GM21447 (cell line): ENCODE results near the gene KRTAP1-1.
"Not testable (repeated sequence)": the region's sequence is repeated elsewhere in the genome, so short reads cannot be mapped to it uniquely, and the experiment has no call there.

Experiments used
- ATAC-seq: cut with Tn5 transposase; IDR thresholded peaks from one replicate; pipeline ENCODE4 v1.9.1; 2021; ENCODE audit not compliant: unreplicated experiment

KRTAP1-1 gene, protein sequence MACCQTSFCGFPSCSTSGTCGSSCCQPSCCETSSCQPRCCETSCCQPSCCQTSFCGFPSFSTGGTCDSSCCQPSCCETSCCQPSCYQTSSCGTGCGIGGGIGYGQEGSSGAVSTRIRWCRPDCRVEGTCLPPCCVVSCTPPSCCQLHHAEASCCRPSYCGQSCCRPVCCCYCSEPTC

DNA sequence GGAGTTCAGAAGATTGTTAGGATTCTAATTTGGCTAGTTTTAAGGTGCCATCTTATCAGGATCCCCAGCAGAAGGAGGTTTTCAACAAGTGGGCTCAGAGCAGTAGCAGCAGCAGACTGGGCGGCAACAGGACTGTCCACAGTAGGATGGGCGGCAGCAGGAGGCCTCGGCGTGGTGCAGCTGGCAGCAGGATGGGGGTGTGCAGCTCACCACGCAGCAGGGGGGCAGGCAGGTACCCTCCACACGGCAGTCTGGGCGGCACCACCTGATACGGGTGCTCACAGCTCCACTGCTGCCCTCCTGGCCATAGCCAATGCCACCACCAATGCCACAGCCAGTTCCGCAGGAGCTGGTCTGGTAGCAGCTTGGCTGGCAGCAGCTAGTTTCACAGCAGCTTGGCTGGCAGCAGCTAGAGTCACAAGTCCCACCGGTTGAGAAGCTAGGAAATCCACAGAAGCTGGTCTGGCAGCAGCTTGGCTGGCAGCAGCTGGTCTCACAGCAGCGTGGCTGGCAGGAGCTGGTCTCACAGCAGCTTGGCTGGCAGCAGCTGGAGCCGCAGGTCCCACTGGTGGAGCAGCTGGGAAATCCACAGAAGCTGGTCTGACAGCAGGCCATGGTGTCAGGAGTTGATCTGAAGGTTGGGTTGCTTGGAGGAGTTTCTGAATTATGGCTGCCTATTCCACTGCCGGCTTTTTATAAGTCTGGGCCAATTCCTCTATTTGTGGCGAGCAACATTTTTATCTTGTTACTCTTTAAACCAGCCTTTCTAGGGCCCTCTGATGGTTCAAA is at the start of gene KRTAP1-1:
TSS of gene KRTAP1-1 (minus strand) at position 668 of the 789 bp plus-strand sequence. CDS start at position 615, 53 bp downstream.
- ATAC-seq = not testable (repeated sequence)

DNA sequence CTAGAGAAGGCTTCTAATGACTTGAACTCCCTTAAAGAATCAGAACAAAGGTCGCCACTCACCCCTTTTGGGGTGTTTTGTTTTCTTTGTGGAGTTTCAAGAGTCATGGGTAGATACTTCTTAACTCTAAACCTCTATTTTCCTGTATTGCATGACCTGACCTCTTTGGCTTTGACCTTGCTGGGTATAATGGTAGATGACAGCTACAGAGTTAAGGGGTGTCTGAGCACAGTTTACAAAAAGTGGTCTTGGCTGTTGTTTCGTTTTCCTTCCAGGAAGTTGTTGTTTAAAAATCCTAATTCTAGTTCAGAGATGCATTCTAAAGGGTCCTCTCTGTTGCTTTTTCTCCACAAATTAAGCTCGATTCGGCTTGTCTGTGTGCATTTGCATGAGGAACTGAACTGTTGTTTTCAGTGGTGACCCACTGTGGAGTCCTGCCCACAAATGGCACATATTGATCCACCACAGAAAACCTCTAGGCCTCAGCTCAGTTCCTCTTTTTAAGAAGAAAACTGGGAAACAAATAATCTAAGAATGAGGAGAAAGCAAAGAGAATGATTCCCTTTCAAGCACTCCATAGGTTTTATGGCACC is 47.6 kb upstream of the KRTAP1-1 start:
- not testable (repeated sequence) for ATAC-seq

DNA sequence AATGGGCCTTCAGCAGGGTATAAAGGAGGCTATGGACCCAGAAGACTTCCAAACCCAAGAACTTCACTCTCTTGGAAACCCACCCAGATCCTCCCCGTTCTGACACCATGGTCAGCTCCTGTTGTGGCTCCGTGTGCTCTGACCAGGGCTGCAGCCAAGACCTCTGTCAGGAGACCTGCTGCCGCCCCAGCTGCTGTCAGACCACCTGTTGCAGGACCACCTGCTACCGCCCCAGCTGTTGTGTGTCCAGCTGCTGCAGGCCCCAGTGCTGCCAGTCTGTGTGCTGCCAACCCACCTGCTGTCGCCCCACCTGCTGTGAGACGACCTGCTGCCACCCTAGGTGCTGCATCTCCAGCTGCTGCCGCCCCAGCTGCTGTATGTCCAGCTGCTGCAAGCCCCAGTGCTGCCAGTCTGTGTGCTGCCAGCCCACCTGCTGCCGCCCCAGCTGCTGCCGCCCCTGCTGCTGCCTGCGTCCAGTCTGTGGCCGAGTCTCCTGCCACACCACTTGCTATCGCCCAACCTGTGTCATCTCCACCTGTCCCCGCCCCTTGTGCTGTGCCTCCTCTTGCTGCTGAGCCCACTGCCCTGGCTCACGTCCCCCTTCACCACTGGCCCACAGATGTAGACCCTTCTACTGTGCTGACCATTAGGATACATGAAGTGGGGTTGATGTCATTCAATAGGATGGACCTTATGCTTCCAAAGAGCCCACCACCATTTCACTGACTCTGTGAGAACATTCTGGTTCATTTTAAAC is 43.0 kb upstream of the KRTAP1-1 start, which contains the start of gene KRTAP4-7:
TSS of gene KRTAP4-7 (plus strand) at position 51 of the 757 bp plus-strand sequence. CDS start at position 108, 57 bp downstream.
- ATAC-seq = not testable (repeated sequence)

DNA sequence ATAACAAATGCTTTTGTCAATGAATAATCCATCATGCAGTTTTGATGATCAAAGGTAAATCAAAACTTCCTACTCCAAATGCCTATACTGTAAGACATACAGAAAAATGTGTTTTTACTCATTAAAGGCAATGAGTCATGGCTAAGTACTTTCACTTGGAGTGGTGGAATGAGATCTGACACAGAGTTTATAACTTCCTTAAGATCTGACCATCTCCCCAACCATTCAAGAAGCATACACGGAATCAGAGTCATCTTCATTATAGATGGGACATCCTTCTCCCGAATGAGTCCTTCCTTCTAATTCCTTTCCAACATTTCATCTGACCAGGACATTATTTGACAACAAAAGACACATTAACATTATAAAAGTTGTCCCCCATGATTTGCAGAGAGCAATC is 42.2 kb upstream of the KRTAP1-1 start:
- ATAC-seq = not testable (repeated sequence)

DNA sequence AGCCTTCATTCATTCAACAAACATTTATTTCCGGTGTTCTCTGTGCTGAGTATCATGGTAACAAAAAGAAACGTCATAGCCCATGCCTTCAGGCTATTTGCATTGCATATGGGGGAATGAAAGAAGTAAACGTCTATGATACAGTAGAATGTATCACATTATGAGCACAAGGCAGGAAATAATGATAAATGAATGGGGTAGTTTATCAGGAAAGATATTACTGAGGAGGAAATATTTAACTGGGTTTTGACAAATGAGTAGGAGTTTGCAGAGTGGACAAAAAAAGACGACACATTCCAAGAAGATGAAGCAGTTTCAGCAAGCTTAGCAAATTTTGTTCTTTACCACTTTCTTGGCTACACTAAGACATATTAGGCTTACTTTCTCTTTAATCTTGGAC is 41.4 kb upstream of the KRTAP1-1 start:
- no peak for ATAC-seq

DNA sequence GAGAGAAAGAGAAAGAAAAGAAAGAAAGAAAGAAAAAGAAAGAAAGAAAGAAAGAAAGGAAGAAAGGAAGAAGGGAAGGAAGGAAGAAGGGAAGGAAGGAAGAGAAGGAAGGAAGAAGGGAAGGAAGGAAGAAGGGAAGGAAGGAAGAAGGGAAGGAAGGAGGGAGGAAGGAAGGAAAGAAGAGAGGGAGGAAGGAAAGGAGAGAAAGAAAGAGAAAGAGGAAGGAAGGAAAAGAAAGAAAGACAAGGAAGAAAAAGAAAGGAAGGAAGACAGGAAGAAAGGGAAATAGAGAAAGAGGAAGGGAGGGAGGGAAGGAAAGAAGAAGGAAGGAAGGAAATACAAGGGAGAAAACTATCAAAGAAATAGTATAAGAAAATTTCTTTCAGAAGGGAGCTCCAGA is 35.5 kb upstream of the KRTAP1-1 start:
- ATAC-seq = no peak

DNA sequence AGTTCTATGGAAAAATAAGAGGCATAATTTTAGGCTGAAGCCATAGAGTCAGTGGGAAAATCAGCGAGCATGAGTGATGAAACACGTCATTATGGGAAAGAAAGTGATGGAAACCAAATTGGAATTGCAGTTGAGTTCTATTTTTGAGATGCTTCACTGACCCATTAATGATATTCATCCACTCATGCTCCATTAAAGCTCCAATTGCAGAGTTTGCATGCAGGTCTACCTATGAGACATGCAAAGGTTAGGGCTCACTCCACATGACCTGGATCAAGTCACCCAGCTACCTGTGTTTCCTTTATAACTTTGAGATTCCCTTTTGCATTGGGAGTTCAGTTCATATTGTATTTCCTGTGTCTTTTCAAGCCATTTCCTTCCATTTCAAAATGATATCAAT is 32.4 kb upstream of the KRTAP1-1 start:
- ATAC-seq = no peak

DNA sequence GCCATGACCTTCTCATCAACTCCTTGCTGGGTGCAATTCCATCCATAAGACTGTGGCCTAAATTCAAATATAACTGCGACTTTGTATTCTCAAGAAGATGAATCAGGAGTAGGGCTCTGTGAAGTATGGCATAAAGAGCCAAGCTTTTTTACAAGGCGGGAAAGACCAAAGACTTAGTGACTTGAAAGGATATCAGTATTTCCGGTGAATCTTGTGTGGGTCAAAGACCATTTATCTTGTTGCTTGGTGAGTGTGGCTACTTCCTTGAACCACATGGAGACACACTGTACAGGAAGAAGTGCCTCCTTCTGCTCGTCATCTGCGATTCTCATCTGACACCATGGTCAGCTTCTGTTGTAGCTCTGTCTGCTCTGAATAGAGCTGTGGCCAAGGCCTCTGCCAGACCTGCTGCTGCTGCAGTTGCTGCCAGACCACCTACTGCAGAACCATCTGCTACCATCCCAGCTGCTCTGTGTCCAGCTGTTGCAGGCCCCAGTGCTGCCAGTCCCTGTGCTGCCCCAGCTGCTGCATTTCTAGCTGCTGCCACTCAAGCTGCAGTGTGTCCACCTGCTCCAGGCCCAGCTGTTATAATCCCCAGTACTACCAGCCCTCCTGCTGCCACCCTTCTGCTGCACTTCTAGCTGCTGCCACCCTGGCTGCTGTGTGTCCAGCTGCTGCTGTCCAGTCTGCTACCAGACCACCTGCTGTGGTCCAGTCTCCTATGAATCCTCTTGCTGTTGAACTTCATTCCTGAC is 30.5 kb upstream of the KRTAP1-1 start:
- ATAC-seq = no peak

DNA sequence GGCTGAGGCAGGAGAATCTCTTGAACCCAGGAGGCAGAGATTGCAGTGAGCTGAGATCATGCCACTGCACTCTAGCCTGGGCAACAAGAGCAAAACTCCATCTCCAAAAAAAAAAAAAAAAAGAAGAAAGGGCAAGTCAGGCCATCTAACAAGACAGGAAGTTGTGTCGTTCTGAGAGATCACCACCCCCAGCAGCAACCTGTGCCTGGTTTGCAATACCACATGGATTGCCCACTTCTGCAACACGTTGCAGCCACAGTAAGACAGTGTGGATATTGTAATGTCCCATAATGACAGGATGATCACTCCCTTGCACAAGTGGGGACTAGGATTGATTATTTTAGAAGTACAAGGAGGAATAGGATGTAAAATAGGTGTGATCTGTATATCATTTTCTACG is 27.8 kb upstream of the KRTAP1-1 start:
- no peak for ATAC-seq

DNA sequence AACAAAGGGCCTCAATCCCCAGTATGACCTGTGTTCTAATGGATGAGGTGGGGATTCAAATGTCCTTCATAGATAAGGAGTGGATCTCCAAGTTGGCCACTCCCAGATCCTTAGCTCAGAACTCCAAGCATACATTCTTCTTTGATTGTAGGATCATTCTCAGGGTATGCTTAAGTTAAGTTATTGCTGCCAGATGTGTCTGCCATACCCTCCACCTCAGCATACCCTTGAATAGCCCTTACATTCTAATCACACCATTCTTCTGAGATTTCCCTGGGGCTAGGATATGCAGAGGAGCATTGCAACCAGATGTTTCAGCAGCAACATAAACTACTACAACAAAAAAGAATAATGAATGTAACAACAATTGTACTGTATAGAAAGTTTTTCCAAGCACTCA is 26.0 kb upstream of the KRTAP1-1 start:
- no peak for ATAC-seq

DNA sequence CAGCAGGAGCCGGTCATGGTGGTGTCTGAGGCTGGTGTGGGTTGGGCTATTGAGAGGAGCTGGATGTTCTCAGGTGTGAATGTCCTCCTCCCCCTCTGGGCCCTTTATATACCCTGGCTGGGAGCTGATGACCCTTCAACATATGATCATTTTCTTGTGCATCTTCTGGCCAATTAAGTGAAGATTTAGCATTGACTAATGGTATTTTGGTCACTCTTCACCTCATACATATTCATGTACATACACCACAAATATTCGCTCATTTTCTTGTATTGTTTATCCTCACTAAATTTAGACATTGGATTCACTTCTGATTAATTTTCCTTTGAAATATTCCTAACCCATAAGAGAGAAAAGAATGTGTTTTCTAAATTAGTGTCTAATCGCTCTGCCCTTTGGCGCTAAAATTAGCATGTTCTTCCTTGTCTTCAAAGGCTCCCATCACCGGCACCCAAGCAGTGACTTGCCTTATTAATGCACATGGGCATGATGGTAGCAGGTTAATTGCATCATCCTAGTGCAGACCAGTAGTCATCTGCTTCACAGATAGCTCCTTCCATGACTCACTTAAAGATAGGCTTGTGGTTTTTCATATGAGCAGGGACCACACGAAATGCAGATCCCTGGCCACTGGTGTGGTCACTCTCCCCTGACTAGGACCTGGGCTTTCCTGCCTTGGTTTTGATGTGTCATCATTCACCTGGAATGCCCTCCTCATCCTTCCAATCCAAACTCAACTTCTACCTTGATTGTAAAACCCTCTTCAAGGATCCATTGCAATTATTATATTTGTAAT is 24.8 kb upstream of the KRTAP1-1 start, which contains the start of gene KRTAP2-4:
TSS of gene KRTAP2-4 (minus strand) at position 51 of the 796 bp plus-strand sequence. CDS start at position 17, 34 bp downstream.
- no peak for ATAC-seq

DNA sequence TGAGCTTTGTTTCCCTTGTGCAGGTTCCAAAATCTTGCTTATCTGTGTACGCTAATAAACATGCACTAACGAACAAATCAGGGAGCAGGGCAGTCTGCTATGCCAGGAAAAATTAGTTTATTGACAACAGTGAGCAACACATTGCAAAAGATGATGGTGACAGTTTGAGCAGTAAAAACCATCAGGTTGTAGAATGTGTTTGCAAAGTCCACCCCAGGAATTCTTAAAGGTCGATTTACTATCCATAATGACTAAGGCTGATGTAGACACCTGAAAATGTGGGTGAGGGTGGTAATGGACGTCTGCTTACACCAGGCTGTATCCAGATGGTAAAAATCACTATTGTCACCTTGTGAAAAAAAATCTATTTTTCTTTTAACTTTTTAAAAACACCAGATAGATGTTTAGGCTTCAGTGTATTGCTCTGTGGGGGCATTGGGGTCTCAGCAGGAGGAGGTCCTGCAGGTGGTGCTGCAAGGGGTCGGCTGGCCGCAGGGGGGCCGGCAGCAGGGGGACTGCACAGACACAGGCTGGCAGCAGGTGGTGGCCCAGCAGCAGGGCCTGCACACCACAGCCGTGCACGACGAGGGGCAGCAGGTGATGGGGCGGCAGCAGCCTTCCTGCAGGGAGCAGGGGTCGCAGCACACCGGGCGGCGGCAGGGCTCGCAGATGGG is 23.9 kb upstream of the KRTAP1-1 start:
- not testable (repeated sequence) for ATAC-seq

DNA sequence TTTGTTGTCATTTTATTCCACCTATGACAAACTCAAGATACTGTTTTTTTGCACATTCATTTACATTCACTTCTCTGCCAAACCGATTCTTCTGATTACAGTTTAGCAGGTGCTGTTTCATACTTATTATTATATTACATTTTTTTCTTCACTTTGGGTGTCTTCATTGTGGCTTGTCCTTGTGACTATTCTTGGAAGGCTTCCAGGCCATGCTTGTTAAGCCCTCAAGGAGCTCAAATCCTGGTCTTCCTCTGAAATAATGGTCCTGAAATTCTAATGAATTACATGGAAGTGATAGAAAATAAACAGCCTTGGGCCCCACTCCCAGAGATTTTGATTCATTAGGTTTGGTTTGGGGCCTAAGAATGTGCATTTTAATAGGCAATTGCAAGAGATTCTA is 23.1 kb upstream of the KRTAP1-1 start:
- no peak for ATAC-seq

DNA sequence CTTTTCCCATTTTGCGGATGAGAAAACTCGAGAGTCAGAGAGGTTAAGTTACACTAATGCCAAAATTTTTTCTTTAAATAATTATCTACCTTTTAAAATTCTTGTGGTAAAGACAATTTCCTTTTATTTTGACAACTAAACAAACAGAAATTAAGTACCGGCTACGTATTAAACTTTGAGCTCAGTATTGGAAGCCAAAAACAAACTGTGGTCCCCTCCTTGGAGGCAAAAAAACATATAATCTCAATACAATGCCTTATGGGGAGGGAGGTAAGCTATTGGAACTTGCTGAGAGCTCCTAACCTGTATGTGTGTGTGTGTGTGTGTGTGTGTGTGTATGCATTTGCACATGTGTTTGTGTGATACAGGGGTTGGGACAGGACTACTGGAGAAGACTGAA is 22.2 kb upstream of the KRTAP1-1 start:
- ATAC-seq = no peak

DNA sequence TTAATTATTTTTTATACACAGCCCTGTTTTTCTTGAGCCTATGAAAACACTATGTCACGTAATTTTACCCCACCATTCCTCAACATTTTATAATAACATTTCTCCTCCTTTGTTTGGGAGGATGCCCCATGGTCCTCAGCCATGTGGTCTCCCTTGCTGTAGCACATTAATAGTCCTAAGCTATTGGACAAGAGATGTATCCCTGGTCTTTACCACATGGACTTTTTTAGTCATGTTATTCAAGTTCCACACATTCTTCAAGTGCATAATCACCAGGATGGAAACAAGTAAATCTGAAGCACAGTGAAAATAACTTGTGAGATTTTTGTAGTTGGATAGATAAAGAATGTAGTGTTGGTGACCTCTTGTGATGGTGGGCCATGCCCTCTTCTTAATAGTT is 20.7 kb upstream of the KRTAP1-1 start:
- ATAC-seq = no peak

DNA sequence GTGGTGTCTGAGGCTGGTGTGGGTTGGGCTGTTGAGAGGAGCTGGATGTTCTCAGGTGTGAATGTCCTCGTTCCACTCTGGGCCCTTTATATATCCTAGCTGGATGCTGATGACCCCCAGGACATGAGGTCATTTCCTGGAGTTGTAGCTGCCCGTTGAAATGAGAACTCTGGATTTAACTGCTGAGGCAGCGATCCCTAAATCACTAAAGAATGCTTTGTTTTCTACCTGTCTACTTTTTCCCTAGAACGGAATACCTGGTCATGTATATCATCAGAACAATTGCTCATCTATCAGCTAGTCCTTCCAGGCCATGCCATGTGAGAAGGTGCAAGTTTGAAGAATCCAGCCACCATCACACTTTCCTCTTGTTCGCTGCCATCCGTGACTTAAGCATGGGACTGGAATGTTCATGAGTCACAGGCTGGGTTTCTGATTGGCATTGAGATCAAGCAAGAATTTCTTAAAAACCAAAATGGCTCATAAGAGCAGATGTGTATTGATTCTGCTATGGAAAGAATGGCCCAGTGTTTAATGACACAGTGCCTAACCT is 18.9 kb upstream of the KRTAP1-1 start, which contains the start of gene KRTAP2-3:
TSS of gene KRTAP2-3 (minus strand) at position 63 of the 553 bp plus-strand sequence. CDS start 64 bp downstream, outside the sequence.
- no peak for ATAC-seq

DNA sequence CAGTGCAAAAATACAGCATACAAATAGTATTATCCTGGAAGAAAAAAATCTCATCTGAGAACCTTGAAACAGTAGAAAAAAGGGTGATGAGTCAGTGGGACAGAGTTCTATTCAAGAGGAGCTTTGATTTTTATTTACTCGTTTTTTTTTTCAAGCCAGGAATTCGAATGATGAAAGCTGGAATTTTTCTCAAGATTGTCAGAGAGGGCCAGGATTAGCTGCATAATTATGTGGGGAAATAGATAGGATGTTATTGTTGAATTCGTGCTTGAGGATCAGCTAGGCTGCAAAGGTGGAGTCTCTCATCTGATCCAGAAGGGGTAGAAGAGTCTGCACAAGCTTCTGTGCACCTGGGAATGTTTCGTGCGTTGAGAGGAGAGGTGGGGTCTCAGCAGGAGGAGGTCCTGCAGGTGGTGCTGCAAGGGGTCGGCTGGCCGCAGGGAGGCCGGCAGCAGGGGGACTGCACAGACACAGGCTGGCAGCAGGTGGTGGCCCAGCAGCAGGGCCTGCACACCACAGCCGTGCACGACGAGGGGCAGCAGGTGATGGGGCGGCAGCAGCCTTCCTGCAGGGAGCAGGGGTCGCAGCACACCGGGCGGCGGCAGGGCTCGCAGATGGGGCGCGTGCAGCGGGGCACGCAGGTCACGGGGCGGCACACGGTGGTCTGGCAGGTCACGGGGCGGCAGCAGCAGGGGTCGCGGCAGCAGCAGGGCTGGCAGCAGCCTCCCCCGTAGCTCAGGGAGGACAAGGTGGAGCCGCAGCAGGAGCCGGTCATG is 18.2 kb upstream of the KRTAP1-1 start:
- ATAC-seq = not testable (repeated sequence)

DNA sequence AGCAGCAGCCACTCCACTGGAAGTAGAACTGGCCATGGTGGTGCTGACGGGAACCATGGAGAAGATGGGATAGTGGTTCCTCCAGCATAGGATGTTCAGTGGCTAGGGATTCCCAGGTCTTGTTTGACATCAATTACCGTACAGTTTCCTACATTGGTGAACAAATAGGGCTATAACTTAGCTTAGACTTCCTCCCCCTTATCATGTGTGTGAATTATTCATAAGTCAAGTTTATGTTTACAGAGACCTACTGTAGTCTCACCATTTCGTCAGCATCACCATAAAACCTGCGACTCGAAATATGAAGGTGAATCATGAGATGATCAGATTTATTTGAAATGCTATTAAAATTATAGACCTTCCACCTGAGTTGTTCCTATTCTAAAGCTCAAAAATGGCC is 17.5 kb upstream of the KRTAP1-1 start:
- no peak for ATAC-seq
